Loucy (cell line): ENCODE data around the gene PRSS56.

Experiments used
- H2AFZ ChIP-seq: fragments of 200-600 bp; sonication (generic); 2 replicates; pipeline ENCODE4 v1.6.0; 2016; ENCODE audit warnings: antibody characterized with exemption, mild to moderate bottlenecking, low read length, moderate library complexity
- H3F3A ChIP-seq: fragments of 200-600 bp; 2 replicates; pipeline ENCODE4 v1.6.0; 2016; ENCODE audit warnings: antibody characterized with exemption, low read depth, mild to moderate bottlenecking
- H3K27me3 ChIP-seq: fragments of 200-600 bp; sonication (generic); 2 replicates; pipeline ENCODE4 v1.6.1; 2014; ENCODE audit warnings: low read length, mild to moderate bottlenecking; ENCODE audit not compliant: insufficient read depth, poor library complexity, severe bottlenecking
- H3K36me3 ChIP-seq: fragments of 200-600 bp; sonication (generic); 2 replicates; pipeline ENCODE4 v1.6.1; 2016; ENCODE audit warnings: low read length; ENCODE audit not compliant: insufficient read depth
- H3K4me1 ChIP-seq: fragments of 200-600 bp; sonication (generic); 2 replicates; pipeline ENCODE4 v1.5.1; 2014; ENCODE audit warnings: low read length, mild to moderate bottlenecking; ENCODE audit not compliant: insufficient read depth, poor library complexity, severe bottlenecking
- H3K4me2 ChIP-seq: fragments of 200-600 bp; sonication (generic); 2 replicates; pipeline ENCODE4 v1.6.0; 2014; ENCODE audit warnings: antibody characterized with exemption, low read length, low read depth, mild to moderate bottlenecking; ENCODE audit not compliant: poor library complexity, severe bottlenecking
- H3K4me3 ChIP-seq: fragments of 200-600 bp; sonication (generic); 2 replicates; pipeline ENCODE4 v1.5.1; 2014; ENCODE audit warnings: low read length, mild to moderate bottlenecking, mixed read lengths; ENCODE audit not compliant: poor library complexity, severe bottlenecking
- H3K79me2 ChIP-seq: fragments of 200-600 bp; sonication (generic); 2 replicates; pipeline ENCODE4 v1.6.1; 2014; ENCODE audit warnings: low read length; ENCODE audit not compliant: insufficient read depth
- H3K9ac ChIP-seq: fragments of 200-600 bp; sonication (generic); 2 replicates; pipeline ENCODE4 v1.6.0; 2014; ENCODE audit warnings: mild to moderate bottlenecking, low read depth, low read length, moderate library complexity; ENCODE audit not compliant: poor library complexity, severe bottlenecking
- H3K9me2 ChIP-seq: fragments of 200-600 bp; sonication (generic); replicated peaks from 2 replicates; pipeline ENCODE4 v1.6.1; 2016; ENCODE audit warnings: low read depth, low read length, mixed read lengths
- H3K9me3 ChIP-seq: fragments of 200-600 bp; sonication (generic); 2 replicates; pipeline ENCODE4 v1.6.1; 2014; ENCODE audit warnings: mild to moderate bottlenecking, antibody characterized with exemption, low read length, low read depth; ENCODE audit not compliant: insufficient read depth
- H4K20me1 ChIP-seq: fragments of 200-600 bp; sonication (generic); 2 replicates; pipeline ENCODE4 v1.6.0; 2014; ENCODE audit warnings: antibody characterized with exemption, low read length, mild to moderate bottlenecking; ENCODE audit not compliant: insufficient read depth, poor library complexity, severe bottlenecking
- CTCF ChIP-seq: fragments of 200-600 bp; sonication (generic); conservative IDR thresholded peaks from 2 replicates; pipeline ENCODE4 v1.5.1; 2014; ENCODE audit warnings: mild to moderate bottlenecking, antibody characterized with exemption, low read length
- EZH2phosphoT487 ChIP-seq: fragments of 200-600 bp; IDR thresholded peaks from 2 replicates; pipeline ENCODE4 v1.6.1; 2018; ENCODE audit warnings: antibody characterized with exemption, mild to moderate bottlenecking, moderate library complexity, borderline replicate concordance

PRSS56 gene

GRCh38 chr2:232492963-232493700 is 27.1 kb upstream of the PRSS56 start:
- Histone ChIP-seq H2AFZ (no peak overlapping the region), H3K4me2 (no peak overlapping the region), H3K9me3 (no peaks in the 10 kb centered on the region), H3F3A (no peaks in the 10 kb centered on the region), H3K9ac (no peak overlapping the region), H3K36me3 (no peaks in the 10 kb centered on the region), H3K79me2 (no peaks in the 10 kb centered on the region), H3K4me3 (no peak overlapping the region), H3K9me2 (no peaks in the 10 kb centered on the region), H3K27me3 (peaks cover under 1% of the 10 kb centered on the region), H4K20me1 (no peaks in the 10 kb centered on the region), H3K4me1 (no peaks in the 10 kb centered on the region)
- TF ChIP-seq EZH2phosphoT487 (no peak), CTCF (no peak)

- H3K9ac ChIP-seq = no peak overlapping the region
- H3F3A ChIP-seq = no peaks in the 10 kb centered on the region
- no peaks in the 10 kb centered on the region for H3K9me2 ChIP-seq
- no peaks in the 10 kb centered on the region for H3K79me2 ChIP-seq
- H3K27me3 ChIP-seq = no peaks in the 10 kb centered on the region
- no peak overlapping the region for H3K4me2 ChIP-seq
- H3K4me3 ChIP-seq = no peak overlapping the region
- TF ChIP-seq EZH2phosphoT487 (no peak), CTCF (no peak)
- no peaks in the 10 kb centered on the region for H3K9me3 ChIP-seq
- H2AFZ ChIP-seq = no peak overlapping the region
- H4K20me1 ChIP-seq = no peaks in the 10 kb centered on the region
- no peaks in the 10 kb centered on the region for H3K36me3 ChIP-seq
- no peaks in the 10 kb centered on the region for H3K4me1 ChIP-seq
Observed at GRCh38 chr2:232493701-232494474, 26.3 kb upstream of the PRSS56 start.

- H2AFZ ChIP-seq = no peak overlapping the region
- TF ChIP-seq CTCF = no peak
- no peak for TF ChIP-seq EZH2phosphoT487
Observed at GRCh38 chr2:232494542-232494941, 25.6 kb upstream of the PRSS56 start.

More at GRCh38 chr2:232494542-232494941, 25.6 kb upstream of the PRSS56 start:
- no peaks in the 10 kb centered on the region for H3K9me3 ChIP-seq
- H3K36me3 ChIP-seq = no peaks in the 10 kb centered on the region
- H4K20me1 ChIP-seq = no peaks in the 10 kb centered on the region
- no peaks in the 10 kb centered on the region for H3K4me1 ChIP-seq
- no peak overlapping the region for H3K4me3 ChIP-seq
- H3F3A ChIP-seq = no peaks in the 10 kb centered on the region
- no peaks in the 10 kb centered on the region for H3K79me2 ChIP-seq
- H3K9ac ChIP-seq = no peak overlapping the region
- no peaks in the 10 kb centered on the region for H3K27me3 ChIP-seq
- no peaks in the 10 kb centered on the region for H3K9me2 ChIP-seq
- no peak overlapping the region for H3K4me2 ChIP-seq
